Stimulated activated CD8-positive, alpha-beta memory T cell treated with anti-CD3 and anti-CD28 coated beads, Interleukin-7, amount 100 ng/mL, for 24 hours (primary cell): Measurements from ENCODE around the gene PCMTD2.
"Not testable (repeated sequence)": the region's sequence is repeated elsewhere in the genome, so short reads cannot be mapped to it uniquely, and the experiment has no call there.

Experiments used
- DNase-seq: peaks from one replicate; pipeline ENCODE4 v3.0.0-alpha.2; 2020; ENCODE audit warnings: low read depth

The PCMTD2 gene

GRCh38 chr20:64224351-64225170, 31.0 kb upstream of the PCMTD2 start:
- DNase-seq: no peak

- no peak for DNase-seq
Measured at GRCh38 chr20:64225171-64225595, 30.4 kb upstream of the PCMTD2 start.

- no peak for DNase-seq
Measured at GRCh38 chr20:64225828-64226598, 29.5 kb upstream of the PCMTD2 start.

- DNase-seq: no peak
Measured at GRCh38 chr20:64226686-64227580, 28.6 kb upstream of the PCMTD2 start.

- DNase-seq: no peak
Measured at GRCh38 chr20:64228086-64228653, 27.4 kb upstream of the PCMTD2 start.

- no peak for DNase-seq
Measured at GRCh38 chr20:64228751-64229506, 26.6 kb upstream of the PCMTD2 start.

GRCh38 chr20:64229507-64230061, 26.0 kb upstream of the PCMTD2 start:
- no peak for DNase-seq

GRCh38 chr20:64230461-64231145, 24.9 kb upstream of the PCMTD2 start:
- DNase-seq: no peak

- DNase-seq: no peak
Measured at GRCh38 chr20:64231621-64232550, 23.7 kb upstream of the PCMTD2 start.

- DNase-seq: no peak
Measured at GRCh38 chr20:64232794-64233193, 22.8 kb upstream of the PCMTD2 start.

- no peak for DNase-seq
Measured at GRCh38 chr20:64233725-64234124, 21.8 kb upstream of the PCMTD2 start.

- DNase-seq: no peak
Measured at GRCh38 chr20:64234291-64234791, 21.2 kb upstream of the PCMTD2 start.

GRCh38 chr20:64234921-64235565, 20.5 kb upstream of the PCMTD2 start:
- DNase-seq: not testable (repeated sequence)

GRCh38 chr20:64236137-64237088, 19.1 kb upstream of the PCMTD2 start:
- DNase-seq: no peak

- DNase-seq: no peak
Measured at GRCh38 chr20:64237316-64237715, 18.2 kb upstream of the PCMTD2 start.

- no peak for DNase-seq
Measured at GRCh38 chr20:64238115-64238825, 17.3 kb upstream of the PCMTD2 start.
